DMS153 (cell line): ENCODE measurements around the gene ZNF804B.
"Not testable (repeated sequence)": the region's sequence is repeated elsewhere in the genome, so short reads cannot be mapped to it uniquely, and the experiment has no call there.

ENCODE experiments used
- DNase-seq: peaks from one replicate; lab custom pipeline; 2025; lab: John Stamatoyannopoulos, UW

The ZNF804B gene

GRCh38 chr7:89091550-89091949, 332.1 kb downstream of the ZNF804B start:
- no peak for DNase-seq

GRCh38 chr7:89094269-89094668, 334.8 kb downstream of the ZNF804B start:
- DNase-seq, result no peak

DNA sequence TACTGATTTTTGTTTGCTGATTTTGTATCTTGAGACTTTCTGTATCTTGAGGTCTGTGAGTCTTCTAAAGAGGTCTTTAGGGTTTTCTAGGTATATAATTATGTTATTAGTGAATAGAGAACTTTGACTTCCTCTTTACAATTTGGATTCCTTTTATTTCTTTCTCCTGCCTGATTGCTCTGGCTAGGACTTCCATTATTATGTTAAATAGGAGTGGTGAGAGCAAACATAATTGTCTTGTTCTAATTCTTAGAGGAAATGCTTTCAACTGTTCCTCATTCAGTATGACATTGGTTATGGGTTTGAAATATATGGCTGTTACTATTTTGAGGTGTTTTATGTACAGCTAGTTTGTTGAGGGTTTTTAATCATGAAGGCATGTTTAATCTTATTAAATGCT, 344.1 kb downstream of the ZNF804B start:
- no peak for DNase-seq

DNA sequence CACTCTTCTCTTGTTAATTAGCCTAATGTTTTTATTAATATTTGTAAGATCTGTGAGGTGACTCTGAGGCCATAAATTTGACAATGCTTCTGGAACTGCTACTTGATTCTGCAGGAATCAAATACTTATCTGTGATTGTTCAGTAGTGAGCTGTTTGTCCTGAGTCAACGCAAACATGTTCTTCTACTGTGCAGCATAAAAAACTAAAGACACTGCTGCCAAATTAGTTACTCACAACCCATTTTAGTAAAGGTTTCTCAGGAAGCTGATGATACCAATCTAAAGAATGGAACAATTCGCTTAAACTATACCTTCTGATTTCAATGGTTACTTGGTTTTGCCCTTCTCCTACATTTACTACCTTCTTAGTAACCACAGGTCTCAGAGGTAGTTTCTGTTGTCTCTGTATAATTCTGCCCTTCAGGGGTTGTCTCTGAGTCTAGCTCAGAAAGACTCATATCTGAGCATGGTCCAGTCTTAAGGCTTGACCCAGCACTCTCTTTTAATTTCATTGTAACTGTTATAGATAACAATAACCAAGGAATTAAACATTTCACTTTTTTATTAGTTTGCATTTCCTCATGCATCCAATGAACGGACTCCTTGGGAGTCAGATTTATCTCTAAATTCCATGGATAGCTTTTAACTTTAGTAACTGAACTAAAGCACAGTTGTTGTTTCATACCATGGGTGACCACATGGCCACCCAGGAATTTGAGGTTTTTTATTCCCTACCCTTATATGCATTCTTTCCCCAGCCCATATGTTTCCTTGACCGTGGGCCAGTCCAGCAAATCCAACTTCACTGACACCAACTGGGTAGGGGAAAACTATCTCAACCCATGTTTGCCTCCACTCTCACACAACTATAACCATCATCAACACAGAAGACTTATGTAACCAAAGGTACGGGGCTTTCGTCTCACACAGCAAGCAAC, 345.5 kb downstream of the ZNF804B start:
- no peak for DNase-seq

DNA sequence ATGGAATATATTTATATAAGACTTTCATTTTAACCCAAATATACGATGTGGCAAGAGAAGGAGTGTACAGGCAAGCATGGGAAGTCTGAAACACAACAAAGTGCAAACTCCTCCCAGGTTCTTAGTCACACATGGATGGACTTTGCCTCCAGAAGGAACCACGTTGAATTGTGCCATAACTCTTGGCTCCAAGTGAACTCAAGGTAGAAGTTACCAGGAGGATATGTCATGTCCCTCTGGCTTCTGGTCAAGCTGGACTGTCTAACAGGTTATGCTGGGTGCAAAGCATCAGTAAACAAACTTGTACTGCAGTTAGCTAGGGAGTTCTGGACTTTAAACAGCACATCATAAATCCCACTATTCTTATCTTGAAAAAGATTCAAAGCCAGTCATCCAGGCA, 364.4 kb downstream of the ZNF804B start:
- no peak for DNase-seq

- DNase-seq, result no peak
Measured at GRCh38 chr7:89129600-89130375, 370.3 kb downstream of the ZNF804B start.

- no peak for DNase-seq
Measured at GRCh38 chr7:89133357-89133756, 373.9 kb downstream of the ZNF804B start.

- DNase-seq, result no peak
Measured at GRCh38 chr7:89133819-89134218, 374.3 kb downstream of the ZNF804B start.

- DNase-seq, result no peak
Measured at GRCh38 chr7:89145801-89146200, 386.3 kb downstream of the ZNF804B start.

- DNase-seq, result no peak
Measured at GRCh38 chr7:89160107-89160506, 400.6 kb downstream of the ZNF804B start.

- no peak for DNase-seq
Measured at GRCh38 chr7:89165421-89165820, 405.9 kb downstream of the ZNF804B start.

GRCh38 chr7:89170628-89171027, 411.1 kb downstream of the ZNF804B start:
- no peak for DNase-seq

GRCh38 chr7:89182116-89182515, 422.6 kb downstream of the ZNF804B start:
- DNase-seq, result no peak

DNA sequence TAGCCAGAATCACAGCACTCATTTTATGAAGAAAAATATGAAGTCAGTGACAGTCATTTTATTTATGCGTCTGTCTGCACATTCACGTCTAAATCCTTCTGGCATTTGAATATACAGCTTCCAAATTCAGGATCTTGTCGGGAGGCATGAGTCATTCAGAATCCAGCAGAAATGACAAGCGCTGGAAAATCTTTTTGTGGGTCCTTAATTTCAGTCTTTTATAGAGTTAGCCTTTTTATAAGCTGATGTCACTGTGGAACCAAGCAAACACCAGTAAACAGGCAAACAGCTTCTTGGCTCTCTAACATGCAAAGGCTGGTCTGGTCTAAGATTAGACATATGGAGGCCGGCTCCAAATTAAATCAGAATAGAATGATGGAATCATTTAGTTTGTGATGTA, 424.2 kb downstream of the ZNF804B start:
- no peak for DNase-seq

- no peak for DNase-seq
Measured at GRCh38 chr7:89200758-89201157, 441.3 kb downstream of the ZNF804B start.

- no peak for DNase-seq
Measured at GRCh38 chr7:89223900-89224395, 464.4 kb downstream of the ZNF804B start.

DNA sequence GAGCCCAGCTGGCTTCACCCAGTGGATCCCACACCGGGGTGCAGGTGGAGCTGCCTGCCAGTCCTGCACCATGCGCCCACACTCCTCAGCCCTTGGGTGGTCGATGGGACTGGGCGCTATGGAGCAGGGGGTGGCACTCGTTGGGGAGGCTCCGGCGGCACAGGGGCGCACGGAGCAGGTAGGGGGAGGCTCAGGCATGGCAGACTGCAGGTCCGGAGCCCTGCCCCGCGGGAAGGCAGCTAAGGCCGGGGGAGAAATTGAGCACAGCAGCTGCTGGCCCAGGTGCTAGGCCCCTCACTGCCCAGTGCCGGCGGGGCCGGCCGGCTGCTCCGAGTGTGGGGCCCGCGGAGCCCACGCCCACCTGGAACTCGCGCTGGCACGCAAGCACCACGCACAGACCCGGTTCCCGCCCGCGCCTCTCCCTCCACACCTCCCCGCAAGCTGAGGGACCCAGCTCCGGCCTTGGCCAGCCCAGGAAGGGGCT, 469.2 kb downstream of the ZNF804B start:
- not testable (repeated sequence) for DNase-seq

DNA sequence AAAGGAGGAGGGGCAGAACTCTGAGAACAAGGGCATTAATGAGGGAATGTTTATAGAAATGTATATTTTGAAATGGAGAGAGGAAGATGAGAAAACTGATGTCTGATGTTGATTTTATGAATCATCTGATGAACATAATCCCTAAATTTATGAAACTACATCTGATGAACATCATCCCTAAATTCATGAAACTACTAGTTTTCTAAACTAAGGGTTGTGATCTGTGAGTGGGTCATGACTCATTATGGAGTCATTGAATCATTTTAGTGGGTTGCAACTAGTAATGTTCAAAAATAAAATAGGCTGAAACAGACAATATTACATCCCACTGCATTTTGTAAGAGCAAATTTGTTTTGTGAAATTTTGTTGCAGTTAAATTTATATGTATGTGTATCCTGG, 478.7 kb downstream of the ZNF804B start:
- no peak for DNase-seq

DNA sequence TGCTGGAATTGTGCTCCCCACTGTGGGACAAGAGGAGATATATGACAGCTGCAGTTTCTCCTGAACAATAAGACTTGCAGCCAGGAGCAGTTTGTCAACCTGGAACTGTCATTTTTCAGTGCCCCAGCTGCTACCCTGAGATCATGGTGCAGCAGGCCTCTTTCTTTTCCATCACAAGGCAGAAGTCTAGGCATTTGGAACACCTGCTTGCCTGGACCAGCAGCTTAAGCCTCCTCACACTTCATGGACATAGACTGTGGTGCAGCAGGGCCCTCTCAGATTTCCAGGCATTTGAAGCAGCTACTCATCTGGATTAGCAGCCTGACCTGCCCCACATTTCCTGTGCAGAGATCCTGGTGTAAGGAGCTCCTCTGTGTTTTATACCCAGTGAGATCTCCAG, 486.7 kb downstream of the ZNF804B start:
- no peak for DNase-seq

- DNase-seq, result no peak
Measured at GRCh38 chr7:89247207-89247606, 487.7 kb downstream of the ZNF804B start.

GRCh38 chr7:89259085-89259484, 499.6 kb downstream of the ZNF804B start:
- no peak for DNase-seq

GRCh38 chr7:89264126-89264525, 504.6 kb downstream of the ZNF804B start:
- no peak for DNase-seq

GRCh38 chr7:89265631-89266030, 506.1 kb downstream of the ZNF804B start:
- no peak for DNase-seq
